HG03460 (cell line): Measurements from ENCODE around the gene CYGB.
"Not testable (repeated sequence)": the region's sequence is repeated elsewhere in the genome, so short reads cannot be mapped to it uniquely, and the experiment has no call there.

Experiments
- ATAC-seq: cut with Tn5 transposase; IDR thresholded peaks from one replicate; pipeline ENCODE4 v1.9.1; 2021; ENCODE audit not compliant: unreplicated experiment

The CYGB gene

GRCh38 chr17:76525513-76525833 is 12.0 kb downstream of the CYGB start:
- not testable (repeated sequence) for ATAC-seq

GRCh38 chr17:76524598-76525512 is 12.7 kb downstream of the CYGB start:
- ATAC-seq: no peak

DNA sequence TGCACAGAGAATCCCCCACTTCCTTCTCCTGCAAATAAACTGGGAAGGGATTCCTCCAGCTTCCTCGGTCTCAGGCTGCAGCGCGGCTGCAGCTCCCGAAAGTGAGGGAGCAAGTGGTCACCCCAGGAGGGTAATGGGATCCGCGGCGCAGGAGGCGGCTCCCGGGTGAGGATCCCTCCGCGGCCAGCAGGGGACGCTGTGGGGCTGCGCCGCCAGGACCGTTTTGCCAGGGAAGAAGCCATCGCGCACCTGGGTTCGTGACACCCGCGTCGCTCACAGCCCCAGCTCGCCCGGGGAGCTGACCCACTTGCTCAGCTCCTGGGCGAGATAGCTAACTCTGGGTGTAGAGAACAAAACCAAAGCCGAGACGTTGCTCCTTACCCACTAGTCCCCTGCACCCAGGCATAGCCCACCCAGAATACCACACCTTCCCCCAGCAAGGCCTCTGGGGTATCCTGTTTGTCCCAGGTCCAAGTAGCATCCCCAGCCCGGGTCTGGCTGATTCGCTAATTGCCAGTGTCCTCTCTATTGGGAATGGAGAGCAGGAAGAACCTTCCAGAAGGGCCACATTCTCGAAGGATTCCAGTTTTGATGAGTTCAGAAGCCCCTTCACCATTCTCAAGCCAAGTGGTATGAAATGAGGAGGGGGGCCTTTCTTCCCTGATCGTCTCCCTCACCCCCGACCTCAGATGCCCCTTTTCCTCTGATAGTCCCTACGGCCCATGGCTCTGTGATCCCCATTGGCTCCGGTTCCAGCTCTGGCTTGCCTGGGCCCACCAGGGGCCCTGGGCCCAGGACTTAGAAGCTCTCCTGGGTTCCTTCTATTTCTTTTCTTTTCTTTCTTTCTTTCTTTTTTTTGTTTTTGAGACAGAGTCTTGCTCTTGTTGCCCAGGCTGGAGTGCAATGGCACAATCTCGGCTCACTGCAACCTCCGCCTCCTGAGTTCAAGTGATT is 14.1 kb downstream of the CYGB start:
- no peak for ATAC-seq

- not testable (repeated sequence) for ATAC-seq
These were observed 15.8 kb downstream of the CYGB start for GRCh38 chr17:76521683-76522082.

- no peak for ATAC-seq
These were observed 16.2 kb downstream of the CYGB start for GRCh38 chr17:76521262-76521661.

DNA sequence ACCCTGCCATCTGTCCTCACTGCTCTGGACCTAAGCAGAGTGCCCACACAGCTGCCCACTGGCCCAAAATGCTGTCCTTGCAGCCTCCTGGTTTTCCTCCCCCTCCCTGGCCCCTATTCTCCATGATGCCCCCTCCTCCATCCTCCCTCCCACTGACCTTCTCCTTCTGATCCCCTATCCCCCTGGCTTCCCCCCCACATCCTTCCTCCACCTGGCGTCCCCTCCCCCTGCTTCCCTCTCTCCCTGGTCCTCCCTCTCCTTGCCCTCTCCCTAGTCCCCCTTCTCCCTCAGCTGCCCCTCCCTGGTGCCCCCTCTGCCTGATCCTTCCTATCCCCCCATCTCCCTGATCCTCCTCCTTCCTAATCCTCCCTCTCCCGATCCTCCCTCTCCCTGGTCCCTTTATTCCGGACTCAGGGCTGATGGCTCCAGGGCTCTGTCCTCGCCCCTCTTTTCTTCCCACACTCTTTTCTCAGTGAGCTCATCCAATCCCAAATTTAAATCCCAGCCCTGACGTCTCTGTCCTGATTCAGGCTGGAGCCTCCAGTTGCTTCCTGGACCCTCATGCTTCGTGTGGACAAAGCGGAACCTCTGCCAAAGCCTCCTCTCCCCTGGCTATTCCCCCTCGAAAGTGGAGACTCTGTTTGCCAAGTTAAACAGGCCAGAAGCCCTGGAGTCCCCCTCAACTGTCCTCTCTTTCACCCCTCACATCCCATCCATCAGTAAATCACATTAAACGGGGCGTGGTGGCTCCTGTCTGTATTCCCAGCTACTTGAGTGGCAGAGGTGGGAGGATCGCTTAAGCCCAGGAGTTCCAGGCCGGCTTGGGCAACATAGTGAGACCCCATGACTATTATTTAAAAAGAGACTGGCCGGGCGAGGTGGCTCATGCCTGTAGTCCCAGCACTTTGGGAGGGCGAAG is 18.2 kb downstream of the CYGB start:
- no peak for ATAC-seq

GRCh38 chr17:76517638-76518038 is 19.9 kb downstream of the CYGB start:
- no peak for ATAC-seq

DNA sequence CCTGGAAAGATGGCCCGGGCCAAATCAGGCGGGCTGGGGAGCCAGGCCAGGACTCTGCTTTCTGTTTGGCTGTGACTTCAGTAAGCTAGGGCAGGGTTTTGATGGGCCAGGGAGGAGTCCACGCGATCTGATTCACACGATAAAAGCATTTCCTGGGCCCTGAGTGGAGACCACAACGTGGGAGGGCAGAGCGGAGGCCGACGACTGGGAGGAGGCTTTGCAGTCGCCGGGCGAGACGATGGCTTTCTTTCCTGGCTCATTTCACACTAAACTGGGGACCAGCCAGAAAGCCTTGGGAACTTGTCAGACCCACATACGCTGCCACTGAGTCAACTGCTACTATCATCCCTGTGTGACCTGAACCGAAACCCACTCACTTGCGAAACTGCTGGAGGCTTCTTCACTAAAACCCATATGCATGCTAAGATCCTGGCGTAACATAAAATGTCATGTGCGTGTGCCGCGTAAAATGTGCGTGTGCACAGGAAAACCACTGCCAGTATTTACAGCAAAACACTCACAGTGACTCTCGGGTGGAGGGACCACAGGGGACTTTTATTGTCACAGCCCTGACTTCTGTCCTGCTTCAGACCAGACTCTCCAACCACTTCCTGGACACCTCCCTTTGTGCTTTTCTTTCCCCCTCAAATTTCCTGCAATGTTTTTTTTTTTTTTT is 22.1 kb downstream of the CYGB start:
- peak; percentile 62 for ATAC-seq

- ATAC-seq: not testable (repeated sequence)
These were observed 23.2 kb downstream of the CYGB start for GRCh38 chr17:76514355-76514754.

DNA sequence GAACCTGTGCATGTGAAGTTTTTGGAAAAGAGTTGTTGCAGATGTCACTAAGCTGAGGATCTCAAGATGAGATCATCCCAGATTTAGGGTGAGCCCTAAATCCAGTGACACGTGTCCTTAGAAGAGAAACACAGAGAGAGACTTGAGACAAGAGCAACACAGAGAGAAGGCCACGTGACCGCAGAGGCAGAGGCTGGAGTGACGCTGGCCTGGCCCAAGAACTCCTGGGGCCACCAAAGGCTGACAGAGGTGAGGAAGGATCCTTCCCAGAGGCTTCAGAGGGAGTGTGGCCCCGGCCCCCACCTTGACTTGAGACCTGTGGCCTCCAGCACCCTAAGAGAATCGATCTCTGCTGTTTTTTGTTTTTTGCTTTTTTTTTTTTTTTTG is 24.2 kb downstream of the CYGB start:
- ATAC-seq: no peak

DNA sequence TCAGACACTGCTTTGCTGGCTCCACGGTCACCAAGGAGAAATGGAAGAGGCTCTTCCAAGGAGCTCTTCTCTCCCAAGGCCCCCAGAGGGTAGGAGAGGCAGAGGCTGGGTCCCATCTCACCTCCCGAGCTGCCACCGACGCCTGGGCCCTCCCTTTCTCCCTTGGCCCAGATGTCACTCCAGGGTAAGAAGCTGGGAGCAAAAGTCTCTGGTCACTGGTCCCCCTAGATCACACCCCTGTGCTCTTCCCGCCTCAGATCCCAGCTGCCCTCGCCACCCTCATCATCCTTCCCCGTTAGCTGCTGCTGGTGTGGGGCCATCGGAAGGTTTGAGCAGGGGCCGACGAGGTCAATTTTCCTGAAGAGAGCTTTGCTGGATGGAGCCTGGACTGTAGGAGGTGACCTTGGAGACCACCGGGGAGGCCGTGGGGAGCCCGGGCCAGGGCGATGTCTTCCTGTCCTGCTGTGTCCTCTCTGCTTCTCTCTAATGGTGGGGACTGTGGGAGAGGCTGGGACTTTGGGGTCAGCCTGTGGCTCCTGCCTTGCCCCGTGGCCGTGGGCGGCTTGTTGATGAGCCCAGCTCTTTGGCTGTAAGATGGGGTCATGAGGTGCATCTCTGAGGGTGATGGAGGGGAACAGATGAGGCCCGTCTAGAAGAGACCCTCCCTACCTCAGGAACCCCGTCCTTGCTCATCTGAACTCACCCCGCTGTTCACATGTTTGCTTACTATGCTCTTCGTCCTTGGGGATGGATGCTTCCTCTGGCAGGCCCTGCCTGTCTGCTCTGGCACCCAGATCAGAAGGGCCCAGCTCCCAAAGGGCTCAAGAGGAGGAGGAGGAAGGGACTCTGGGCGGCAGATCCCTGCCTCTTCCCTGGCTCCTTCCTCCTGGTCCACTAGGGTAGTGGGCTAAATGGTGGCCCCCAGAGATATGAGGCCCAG is 24.9 kb downstream of the CYGB start:
- ATAC-seq: no peak

GRCh38 chr17:76511668-76512365 is 25.7 kb downstream of the CYGB start:
- no peak for ATAC-seq

- ATAC-seq: no peak
These were observed 26.7 kb downstream of the CYGB start for GRCh38 chr17:76510831-76511244.

DNA sequence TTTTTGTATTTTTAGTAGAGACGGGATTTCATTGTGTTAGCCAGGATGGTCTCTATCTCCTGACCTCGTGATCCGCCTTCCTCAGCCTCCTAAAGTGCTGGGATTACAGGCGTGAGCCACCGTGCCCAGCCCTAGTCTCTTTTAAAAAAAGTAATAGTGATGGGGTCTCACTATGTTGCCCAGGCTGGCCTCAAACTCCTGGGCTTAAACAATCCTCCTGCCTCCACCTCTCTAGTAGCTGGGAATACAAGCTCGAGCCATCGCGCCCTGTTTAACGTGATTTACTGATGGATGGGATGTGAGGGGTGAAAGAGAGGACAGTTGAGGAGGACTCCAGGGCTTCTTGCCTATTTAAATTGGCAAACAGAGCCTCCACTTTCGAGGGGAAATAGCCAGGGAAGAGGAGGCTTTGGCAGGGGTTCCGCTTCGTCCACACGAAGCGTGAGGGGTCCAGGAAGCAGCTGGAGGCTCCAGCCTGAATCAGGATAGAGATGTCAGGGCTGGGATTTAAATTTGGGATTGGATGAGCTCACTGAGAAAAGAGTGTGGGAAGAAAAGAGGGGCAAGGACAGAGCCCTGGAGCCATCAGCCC is 28.9 kb downstream of the CYGB start:
- ATAC-seq: not testable (repeated sequence)

GRCh38 chr17:76506408-76507345 is 30.8 kb downstream of the CYGB start:
- no peak for ATAC-seq

DNA sequence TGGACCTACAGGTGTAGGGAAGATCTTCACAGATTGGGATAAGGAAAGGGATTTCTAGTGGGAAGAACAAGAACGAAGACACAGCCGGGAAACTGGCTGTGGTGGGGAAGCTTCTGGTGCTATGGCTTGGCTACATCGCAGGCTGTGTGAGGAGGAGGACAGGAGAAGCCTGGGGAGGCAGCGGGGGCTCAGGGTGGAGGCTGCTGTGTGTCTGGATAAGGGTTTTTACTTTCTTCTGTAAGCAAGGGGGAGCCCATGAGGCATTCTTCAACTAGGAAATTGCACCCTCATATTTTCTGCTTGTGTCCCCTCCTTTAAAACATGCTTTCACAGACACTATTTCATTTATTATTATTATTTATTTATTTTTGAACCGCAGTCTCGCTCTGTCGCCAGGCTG is 33.4 kb downstream of the CYGB start:
- ATAC-seq: no peak
